H9 (cell line): ENCODE measurements around the gene DBNL. TPM values are rescaled to one million over a fixed set of nuclear protein-coding genes. Genes with fewer than 3 reads are reported as not detected.

Source experiments
- DNase-seq: peaks from one replicate; pipeline ENCODE4 v3.0.0-alpha.2; 2017
- H2AFZ ChIP-seq: one replicate; pipeline ENCODE4 v1.6.1; 2013; ENCODE audit warnings: mild to moderate bottlenecking, low read length, control low read depth, moderate library complexity
- H2AK5ac ChIP-seq: 2 replicates; pipeline ENCODE4 v1.6.1; 2013; ENCODE audit warnings: low read length, control low read depth, mixed read lengths; ENCODE audit not compliant: insufficient read length
- H2BK120ac ChIP-seq: one replicate; pipeline ENCODE4 v1.6.1; 2013; ENCODE audit warnings: low read depth, mild to moderate bottlenecking, low read length, control low read depth, inconsistent platforms; ENCODE audit not compliant: poor library complexity, severe bottlenecking
- H2BK12ac ChIP-seq: 2 replicates; pipeline ENCODE4 v1.6.1; 2013; ENCODE audit warnings: low read length, control low read depth, mixed read lengths, low read depth; ENCODE audit not compliant: insufficient read length
- H2BK15ac ChIP-seq: 2 replicates; pipeline ENCODE4 v1.6.1; 2013; ENCODE audit warnings: low read depth, low read length, control low read depth
- H2BK20ac ChIP-seq: one replicate; pipeline ENCODE4 v1.6.1; 2013; ENCODE audit warnings: low read depth, mild to moderate bottlenecking, low read length, control low read depth, inconsistent platforms; ENCODE audit not compliant: poor library complexity, severe bottlenecking
- H2BK5ac ChIP-seq: 2 replicates; pipeline ENCODE4 v1.6.1; 2013; ENCODE audit warnings: low read length, control low read depth, mixed read lengths; ENCODE audit not compliant: insufficient read length
- H3K14ac ChIP-seq: 2 replicates; pipeline ENCODE4 v1.6.1; 2013; ENCODE audit warnings: low read length, control low read depth; ENCODE audit not compliant: insufficient read depth
- H3K18ac ChIP-seq: 2 replicates; pipeline ENCODE4 v1.6.1; 2013; ENCODE audit warnings: low read depth, mild to moderate bottlenecking, mixed read lengths, low read length, control low read depth; ENCODE audit not compliant: insufficient read length
- H3K23ac ChIP-seq: 2 replicates; pipeline ENCODE4 v1.6.1; 2013; ENCODE audit warnings: low read length, control low read depth, mixed read lengths, low read depth; ENCODE audit not compliant: insufficient read length
- H3K23me2 ChIP-seq: 2 replicates; pipeline ENCODE4 v1.6.1; 2013; ENCODE audit warnings: low read depth, mild to moderate bottlenecking, mixed read lengths, low read length, control low read depth; ENCODE audit not compliant: insufficient read length, poor library complexity, severe bottlenecking
- H3K27ac ChIP-seq: 2 replicates; pipeline ENCODE4 v1.5.1; 2013; ENCODE audit warnings: low read length, control low read depth, mixed read lengths, low read depth; ENCODE audit not compliant: insufficient read length
- H3K27me3 ChIP-seq: 2 replicates; pipeline ENCODE4 v1.6.1; 2013; ENCODE audit warnings: low read length, control low read depth, inconsistent platforms; ENCODE audit not compliant: insufficient read depth
- H3K4ac ChIP-seq: 2 replicates; pipeline ENCODE4 v1.6.1; 2013; ENCODE audit warnings: low read depth, mild to moderate bottlenecking, control low read depth, inconsistent platforms, low read length, moderate library complexity
- H3K4me1 ChIP-seq: 2 replicates; pipeline ENCODE4 v1.6.1; 2013; ENCODE audit warnings: low read length, control low read depth, inconsistent platforms; ENCODE audit not compliant: insufficient read depth
- H3K4me2 ChIP-seq: 2 replicates; pipeline ENCODE4 v1.6.1; 2013; ENCODE audit warnings: low read length, control low read depth, mixed read lengths; ENCODE audit not compliant: insufficient read length, insufficient read depth
- H3K56ac ChIP-seq: 2 replicates; pipeline ENCODE4 v1.6.1; 2013; ENCODE audit warnings: low read depth, mild to moderate bottlenecking, mixed read lengths, low read length, control low read depth; ENCODE audit not compliant: insufficient read length
- H3K79me1 ChIP-seq: 2 replicates; pipeline ENCODE4 v1.6.1; 2013; ENCODE audit warnings: low read depth, mild to moderate bottlenecking, moderate library complexity, low read length, control low read depth, inconsistent platforms; ENCODE audit not compliant: insufficient read depth, poor library complexity, severe bottlenecking
- H3K79me2 ChIP-seq: 2 replicates; pipeline ENCODE4 v1.6.1; 2013; ENCODE audit warnings: low read length, control low read depth, inconsistent platforms; ENCODE audit not compliant: insufficient read depth
- H3K9ac ChIP-seq: 2 replicates; pipeline ENCODE4 v1.6.1; 2013; ENCODE audit warnings: low read length, control low read depth, mixed read lengths; ENCODE audit not compliant: insufficient read length; ENCODE audit errors: extremely low read depth
- H3K9me3 ChIP-seq: one replicate; pipeline ENCODE4 v1.6.1; 2013; ENCODE audit warnings: low read depth, low read length, inconsistent platforms; ENCODE audit not compliant: control insufficient read depth
- H3T11ph ChIP-seq: one replicate; pipeline ENCODE4 v1.6.1; 2013; ENCODE audit warnings: mild to moderate bottlenecking, low read length, control low read depth, inconsistent platforms
- H4K20me1 ChIP-seq: one replicate; pipeline ENCODE4 v1.6.1; 2013; ENCODE audit not compliant: control insufficient read depth, insufficient read length, insufficient read depth
- H4K5ac ChIP-seq: 2 replicates; pipeline ENCODE4 v1.6.1; 2013; ENCODE audit warnings: low read depth, mild to moderate bottlenecking, mixed read lengths, low read length, control low read depth; ENCODE audit not compliant: insufficient read length
- H4K8ac ChIP-seq: replicated peaks from 2 replicates; pipeline ENCODE4 v1.6.1; 2013; ENCODE audit warnings: low read length, control low read depth, mixed read lengths, low read depth; ENCODE audit not compliant: insufficient read length
- H4K91ac ChIP-seq: 2 replicates; pipeline ENCODE4 v1.6.1; 2013; ENCODE audit warnings: low read depth, mild to moderate bottlenecking, moderate library complexity, mixed read lengths, low read length, control low read depth; ENCODE audit not compliant: insufficient read length
- H3K27ac Mint-ChIP-seq, 3 experiments: 2 replicates in 2 of 3; 3 replicates in 1 of 3; pipeline ENCODE4 v1.8.0; 2020 to 2021; ENCODE audit warnings: mixed read lengths in 3 of 3, mild to moderate bottlenecking in 1 of 3, moderate library complexity in 1 of 3
- H3K27me3 Mint-ChIP-seq: 2 replicates; pipeline ENCODE4 v1.8.0; 2021; ENCODE audit warnings: low read depth, mild to moderate bottlenecking, moderate library complexity, mixed read lengths
- H3K36me3 Mint-ChIP-seq, 3 experiments: 2 replicates in 2 of 3; 3 replicates in 1 of 3; pipeline ENCODE4 v1.8.0; 2020 to 2021; ENCODE audit warnings: low read depth in 3 of 3, mixed read lengths in 3 of 3; ENCODE audit not compliant: insufficient read depth in 1 of 3
- H3K4me1 Mint-ChIP-seq, 2 experiments: 2 replicates each; pipeline ENCODE4 v1.8.0; 2020; ENCODE audit warnings: mixed read lengths in 2 of 2
- H3K4me3 Mint-ChIP-seq, 2 experiments: 2 replicates in 1 of 2; 3 replicates in 1 of 2; pipeline ENCODE4 v1.8.0; 2020 to 2021; ENCODE audit warnings: mild to moderate bottlenecking in 2 of 2, mixed read lengths in 2 of 2, moderate library complexity in 1 of 2
- H3K9me3 Mint-ChIP-seq, 2 experiments: 2 replicates in 1 of 2; 3 replicates in 1 of 2; pipeline ENCODE4 v1.8.0; 2020; ENCODE audit warnings: mild to moderate bottlenecking in 2 of 2, mixed read lengths in 2 of 2, moderate library complexity in 1 of 2
- CTCF ChIP-seq: fragments of 200-600 bp; sonication (generic); conservative IDR thresholded peaks from 3 replicates; pipeline ENCODE4 v1.8.0; 2021; ENCODE audit warnings: antibody characterized with exemption, mild to moderate bottlenecking
- WGBS: extraction: QIAGEN DNeasy Blood & Tissue Kit; methylation state at CpG from one replicate; pipeline ENCODE4 v1.1.7; 2013; ENCODE audit warnings: missing lambda C conversion rate, low lambda C conversion rate, mixed read lengths; ENCODE audit not compliant: insufficient read length; ENCODE audit errors: extremely low coverage; 5-methylcytosine and 5-hydroxymethylcytosine counted together
- total RNA-seq: library from RNA; stranded (reverse); gene quantifications from 2 replicates; pipeline ENCODE4 v1.2.1, GENCODE V29; 2021

The DBNL gene
- total RNA-seq, 1 experiment from 2014 or later: 51.3 TPM

DNA sequence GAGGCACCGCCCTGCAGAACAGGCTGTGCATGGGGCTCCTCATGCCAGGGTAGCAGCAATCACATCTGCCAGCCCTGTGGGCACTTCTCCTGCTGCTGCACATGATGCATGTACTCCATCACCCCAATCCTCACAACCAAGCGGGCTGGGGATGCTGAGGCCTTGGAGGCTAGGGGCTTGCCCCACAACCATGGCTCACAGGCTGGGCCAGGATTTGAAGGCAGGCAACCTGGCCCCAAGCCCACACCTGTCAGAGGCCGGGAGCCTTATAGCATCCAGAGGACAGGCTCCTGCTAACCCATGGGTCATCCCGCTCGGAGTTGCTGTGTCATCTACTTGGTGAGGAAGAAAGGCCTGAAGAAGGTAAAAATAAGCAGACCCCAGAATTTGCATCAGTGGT lies 35.6 kb downstream of the DBNL start:
- H3K27ac Mint-ChIP-seq: no peak overlapping the region
- H3K27me3 Mint-ChIP-seq: peaks cover 14% of the 10 kb centered on the region
- DNase-seq: no peak
- no peaks in the 10 kb centered on the region for H3K9me3 Mint-ChIP-seq
- H2BK120ac ChIP-seq: no peak overlapping the region
- H3K56ac ChIP-seq: no peak overlapping the region
- no peak overlapping the region for H3K23ac ChIP-seq
- H3K4me1 ChIP-seq: peaks cover 4% of the 10 kb centered on the region; the same call in 1 of the 2 replicates
- H4K8ac ChIP-seq: no peak overlapping the region
- no peak overlapping the region for H3K27ac ChIP-seq
- H3K9ac ChIP-seq: no peak overlapping the region
- H2BK15ac ChIP-seq: no peak overlapping the region
- H4K20me1 ChIP-seq: no peaks in the 10 kb centered on the region
- TF ChIP-seq CTCF: no peak
- peaks cover 9 to 16% of the 10 kb centered on the region in 2 experiments; a peak in 2 of 4 replicates for H3K4me1 Mint-ChIP-seq
- H2BK20ac ChIP-seq: no peak overlapping the region
- H3K23me2 ChIP-seq: no peaks in the 10 kb centered on the region
- H3K4me3 Mint-ChIP-seq: no peak overlapping the region
- no CpG with 5 or more reads among the region's 5 CpGs for WGBS
- no peaks in the 10 kb centered on the region for H3K9me3 ChIP-seq
- no peak overlapping the region for H2BK5ac ChIP-seq
- H2AFZ ChIP-seq: no peak overlapping the region
- peaks cover 15 to 47% (median 45%) of the 10 kb centered on the region in 3 experiments for H3K36me3 Mint-ChIP-seq
- no peak overlapping the region for H2AK5ac ChIP-seq
- H3K79me1 ChIP-seq: no peaks in the 10 kb centered on the region
- no peak overlapping the region for H3K4ac ChIP-seq
- no peak overlapping the region for H3K14ac ChIP-seq
- no peaks in the 10 kb centered on the region for H3K79me2 ChIP-seq
- H2BK12ac ChIP-seq: no peak overlapping the region
- H3K4me2 ChIP-seq: no peak overlapping the region
- H4K5ac ChIP-seq: no peak overlapping the region
- no peak overlapping the region for H3T11ph ChIP-seq
- no peaks in the 10 kb centered on the region; the same call in 1 of the 2 replicates for H3K27me3 ChIP-seq
- no peak overlapping the region for H3K18ac ChIP-seq
- H4K91ac ChIP-seq: no peak overlapping the region
